ENCODE results near the gene ENO3. TPM values are rescaled to one million over a fixed set of nuclear protein-coding genes. Genes with fewer than 3 reads are reported as not detected.
A peak's percentile ranks its signal among the peaks of the same experiment; 100 is the strongest.

Gene ENO3
- polyA plus RNA-seq, 3 donors = 0.36 to 14.2 (median 0.60) TPM

- Histone ChIP-seq H2AFZ (ENCODE audit: insufficient read depth, low read depth, low read length, poor library complexity, severe bottlenecking) (peak within 1 kb of the TSS; percentile 58), H3K27ac (ENCODE audit: low read depth in 1 of 2, low read length in 2 of 2) (peak within 1 kb of the TSS; percentile 94), H4K20me1 (ENCODE audit: insufficient read depth, low read length) (peaks cover 51% of the 10 kb centered on the region), H3K27me3 (ENCODE audit: control insufficient read depth in 2 of 2, insufficient read depth in 2 of 2, low read length in 2 of 2) (no peaks in the 10 kb centered on the region), H3K79me2 (ENCODE audit: insufficient read depth, low read length) (peaks cover 59% of the 10 kb centered on the region), H3K4me3 (replicated peaks in 1 of 3; ENCODE audit: low read depth in 2 of 3, low read length in 3 of 3) (peak within 1 kb of the TSS; percentile 92 to 95 (median 94)), H3K4me2 (replicated peaks; ENCODE audit: extremely low read depth, low read length, poor library complexity, severe bottlenecking) (peak within 1 kb of the TSS; percentile 98), H3K4me1 (ENCODE audit: control insufficient read depth in 1 of 2, insufficient read depth in 2 of 2, low read length in 2 of 2) (peaks cover 50 to 67% of the 10 kb centered on the region in 2 donors), H3K9me3 (replicated peaks in 1 of 2; ENCODE audit: control insufficient read depth in 1 of 2, insufficient read depth in 1 of 2, low read length in 2 of 2) (no peaks in the 10 kb centered on the region), H3K9ac (ENCODE audit: insufficient read depth, low read length, poor library complexity, severe bottlenecking) (peak within 1 kb of the TSS; percentile 80), H3K36me3 (replicated peaks in 1 of 2; ENCODE audit: control insufficient read depth in 1 of 2, insufficient read depth in 2 of 2, low read length in 2 of 2) (peaks cover 21 to 27% of the 10 kb centered on the region in 2 donors)
- Mint-ChIP-seq H3K36me3 (peaks cover 27 to 34% of the 10 kb centered on the region in 2 donors), H3K27me3 (ENCODE audit: low read depth in 3 of 3) (peaks cover 2 to 8% (median 3%) of the 10 kb centered on the region in 3 donors), H3K4me1 (peaks cover 51% of the 10 kb centered on the region), H3K9me3 (no peaks in the 10 kb centered on the region), H3K4me3 (peak within 1 kb of the TSS; percentile 97 to 99), H3K27ac (peak within 1 kb of the TSS; percentile 96 to 99 (median 98))
- DNase-seq = peak; percentile 89 to 95 (median 93)
- no peak for TF ChIP-seq CTCF (IDR thresholded peaks at IDR 0.05)
- intact Hi-C loops (cut with micrococcal nuclease) = loop anchor here (2.0 to 5.0 kb wide), 3 partner anchors 18 to 181 kb away; partner anchors contain the start of genes CHRNE (in 1 of the 2) and SPAG7 (in 1 of the 2)
- under 1% methylated on average over 38 of the region's 59 CpGs for WGBS (ENCODE audit: insufficient coverage)
Measured at GRCh38 chr17:4948166-4948930, 2.6 kb upstream of the ENO3 start, which contains the start of gene PFN1. PFN1 (minus strand) TSS chr17:4948530; CDS start chr17:4948394, 136 bp downstream.

- Mint-ChIP-seq H3K4me3 (peak overlapping the region; percentile 97 to 99), H3K9me3 (no peaks in the 10 kb centered on the region), H3K36me3 (peaks cover 25 to 30% of the 10 kb centered on the region in 2 donors), H3K27me3 (ENCODE audit: low read depth in 3 of 3) (peaks cover 2 to 8% (median 3%) of the 10 kb centered on the region in 3 donors), H3K27ac (peak overlapping the region; percentile 96 to 99 (median 98)), H3K4me1 (peaks cover 45% of the 10 kb centered on the region)
- Histone ChIP-seq H3K36me3 (replicated peaks in 1 of 2; ENCODE audit: control insufficient read depth in 1 of 2, insufficient read depth in 2 of 2, low read length in 2 of 2) (peaks cover 19 to 23% of the 10 kb centered on the region in 2 donors), H2AFZ (ENCODE audit: insufficient read depth, low read depth, low read length, poor library complexity, severe bottlenecking) (peak overlapping the region; percentile 58), H3K27me3 (ENCODE audit: control insufficient read depth in 2 of 2, insufficient read depth in 2 of 2, low read length in 2 of 2) (no peaks in the 10 kb centered on the region), H3K9me3 (replicated peaks in 1 of 2; ENCODE audit: control insufficient read depth in 1 of 2, insufficient read depth in 1 of 2, low read length in 2 of 2) (no peaks in the 10 kb centered on the region), H3K9ac (ENCODE audit: insufficient read depth, low read length, poor library complexity, severe bottlenecking) (peak overlapping the region; percentile 80), H3K4me3 (replicated peaks in 1 of 3; ENCODE audit: low read depth in 2 of 3, low read length in 3 of 3) (peak overlapping the region; percentile 92 to 95 (median 94)), H3K27ac (ENCODE audit: low read depth in 1 of 2, low read length in 2 of 2) (peak overlapping the region; percentile 94), H4K20me1 (ENCODE audit: insufficient read depth, low read length) (peaks cover 45% of the 10 kb centered on the region), H3K79me2 (ENCODE audit: insufficient read depth, low read length) (peaks cover 53% of the 10 kb centered on the region), H3K4me1 (ENCODE audit: control insufficient read depth in 1 of 2, insufficient read depth in 2 of 2, low read length in 2 of 2) (peaks cover 44 to 61% of the 10 kb centered on the region in 2 donors), H3K4me2 (replicated peaks; ENCODE audit: extremely low read depth, low read length, poor library complexity, severe bottlenecking) (peak overlapping the region; percentile 98)
- intact Hi-C loops (cut with micrococcal nuclease) = loop anchor here (1.0 to 5.0 kb wide), 4 partner anchors 18 to 182 kb away; partner anchors contain the start of genes SPAG7 (in 2 of the 2) and CHRNE (in 1 of the 2)
- DNase-seq = peak; percentile 77 to 82 (median 80)
- no peak for TF ChIP-seq CTCF (IDR thresholded peaks at IDR 0.05)
- 0% methylated on average over 28 of the region's 40 CpGs for WGBS (ENCODE audit: insufficient coverage)
Measured at GRCh38 chr17:4948931-4949320, 2.0 kb upstream of the ENO3 start.

Measured in CD14-positive monocyte (primary cell).